ENCODE measurements around the gene RNF146. TPM values are rescaled to one million over a fixed set of nuclear protein-coding genes. Genes with fewer than 3 reads are reported as not detected.

Gene RNF146
- total RNA-seq, 3 donors from 2014 or later (not counting 1 experiment from before 2014, with no cell fraction given), result 23.0 to 34.8 (median 25.4) TPM

- intact Hi-C loops (cut with micrococcal nuclease), result no loop called here
- Histone ChIP-seq H3K4me3 (ENCODE audit: low read length) (no peak overlapping the region), H3K36me3 (ENCODE audit: control insufficient read depth, insufficient read depth, low read length) (peaks cover 45% of the 10 kb centered on the region), H3K4me1 (ENCODE audit: control insufficient read depth, insufficient read depth, low read length) (no peaks in the 10 kb centered on the region), H3K9me3 (ENCODE audit: control insufficient read depth, insufficient read depth, low read length) (no peaks in the 10 kb centered on the region), H3K27ac (ENCODE audit: low read length) (no peak overlapping the region), H3K27me3 (ENCODE audit: control insufficient read depth, insufficient read depth, low read length) (no peaks in the 10 kb centered on the region)
- Mint-ChIP-seq H3K4me3 (no peak overlapping the region), H3K9me3 (no peaks in the 10 kb centered on the region), H3K27me3 (ENCODE audit: low read depth in 2 of 2) (no peaks in the 10 kb centered on the region), H3K4me1 (peaks cover 8 to 23% of the 10 kb centered on the region in 2 donors), H3K27ac (peak overlapping the region in 1 of 2 donors; percentile 15), H3K36me3 (no peaks in the 10 kb centered on the region)
- ATAC-seq (no peak), DNase-seq (no peak)
- no CpG with 5 or more reads among the region's 1 CpG for WGBS (ENCODE audit: insufficient coverage)
- no peak for TF ChIP-seq CTCF (IDR thresholded peaks at IDR 0.05)
Observed at GRCh38 chr6:127282184-127282583, 15.5 kb downstream of the RNF146 start.

- Mint-ChIP-seq H3K36me3 (peaks cover 10% of the 10 kb centered on the region), H3K27me3 (ENCODE audit: low read depth in 2 of 2) (no peaks in the 10 kb centered on the region), H3K4me3 (no peak overlapping the region), H3K27ac (no peak overlapping the region), H3K4me1 (peaks cover 27 to 32% of the 10 kb centered on the region in 2 donors), H3K9me3 (no peaks in the 10 kb centered on the region)
- no peaks in the 10 kb centered on the region for H3K4me1 ChIP-seq (ENCODE audit: control insufficient read depth, insufficient read depth, low read length)
- intact Hi-C loops (cut with micrococcal nuclease), result no loop called here
- H3K4me3 ChIP-seq (ENCODE audit: low read length), result no peak overlapping the region
- no peaks in the 10 kb centered on the region for H3K9me3 ChIP-seq (ENCODE audit: control insufficient read depth, insufficient read depth, low read length)
- peaks cover 50% of the 10 kb centered on the region for H3K36me3 ChIP-seq (ENCODE audit: control insufficient read depth, insufficient read depth, low read length)
- ATAC-seq (no peak), DNase-seq (no peak)
- no peak overlapping the region for H3K27ac ChIP-seq (ENCODE audit: low read length)
- TF ChIP-seq CTCF (IDR thresholded peaks at IDR 0.05), result no peak
- no peaks in the 10 kb centered on the region for H3K27me3 ChIP-seq (ENCODE audit: control insufficient read depth, insufficient read depth, low read length)
Observed at GRCh38 chr6:127288705-127289104, 22.0 kb downstream of the RNF146 start.

- Histone ChIP-seq H3K36me3 (ENCODE audit: control insufficient read depth, insufficient read depth, low read length) (peaks cover 44% of the 10 kb centered on the region), H3K9me3 (ENCODE audit: control insufficient read depth, insufficient read depth, low read length) (no peaks in the 10 kb centered on the region), H3K27me3 (ENCODE audit: control insufficient read depth, insufficient read depth, low read length) (no peaks in the 10 kb centered on the region), H3K4me1 (ENCODE audit: control insufficient read depth, insufficient read depth, low read length) (no peaks in the 10 kb centered on the region), H3K27ac (ENCODE audit: low read length) (no peak overlapping the region), H3K4me3 (ENCODE audit: low read length) (no peak overlapping the region)
- Mint-ChIP-seq H3K4me3 (no peak overlapping the region), H3K36me3 (peaks cover 10% of the 10 kb centered on the region), H3K27me3 (ENCODE audit: low read depth in 2 of 2) (no peaks in the 10 kb centered on the region), H3K9me3 (no peaks in the 10 kb centered on the region), H3K4me1 (peaks cover 27 to 32% of the 10 kb centered on the region in 2 donors), H3K27ac (peak overlapping the region; percentile 45 to 63)
- intact Hi-C loops (cut with micrococcal nuclease), result no loop called here
- ATAC-seq (no peak), DNase-seq (no peak)
- no peak for TF ChIP-seq CTCF (IDR thresholded peaks at IDR 0.05)
- WGBS (ENCODE audit: insufficient coverage), result 97% methylated on average over 5 of the region's 5 CpGs
Observed at GRCh38 chr6:127289934-127290333, 23.3 kb downstream of the RNF146 start.
